GM19240 (cell line): ENCODE measurements around the gene GPR31.
"Not testable (repeated sequence)": the region's sequence is repeated elsewhere in the genome, so short reads cannot be mapped to it uniquely, and the experiment has no call there.

Source experiments
- DNase-seq: peaks from one replicate; pipeline ENCODE4 v3.0.0; 2011; ENCODE audit warnings: low spot score; ENCODE audit not compliant: insufficient read length

The GPR31 gene

DNA sequence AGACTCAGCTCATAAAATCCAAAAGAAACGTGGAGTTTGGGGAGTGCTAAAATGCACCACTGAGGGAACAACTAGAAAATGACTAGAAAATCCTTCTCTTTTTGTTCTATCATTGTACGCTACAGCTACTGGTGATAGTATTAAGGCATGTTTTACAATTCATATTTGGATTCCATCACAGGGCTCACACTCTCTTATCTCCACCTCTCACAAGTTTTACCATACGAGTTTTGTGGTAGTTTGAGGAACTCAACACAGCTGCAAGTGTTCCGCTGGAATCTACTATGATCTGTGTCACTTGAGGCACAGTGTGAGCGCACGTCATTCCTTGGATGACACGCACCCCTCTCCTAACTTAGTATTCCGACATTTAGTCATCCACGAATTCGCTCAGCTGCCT, 9.9 kb upstream of the GPR31 start:
- not testable (repeated sequence) for DNase-seq

DNA sequence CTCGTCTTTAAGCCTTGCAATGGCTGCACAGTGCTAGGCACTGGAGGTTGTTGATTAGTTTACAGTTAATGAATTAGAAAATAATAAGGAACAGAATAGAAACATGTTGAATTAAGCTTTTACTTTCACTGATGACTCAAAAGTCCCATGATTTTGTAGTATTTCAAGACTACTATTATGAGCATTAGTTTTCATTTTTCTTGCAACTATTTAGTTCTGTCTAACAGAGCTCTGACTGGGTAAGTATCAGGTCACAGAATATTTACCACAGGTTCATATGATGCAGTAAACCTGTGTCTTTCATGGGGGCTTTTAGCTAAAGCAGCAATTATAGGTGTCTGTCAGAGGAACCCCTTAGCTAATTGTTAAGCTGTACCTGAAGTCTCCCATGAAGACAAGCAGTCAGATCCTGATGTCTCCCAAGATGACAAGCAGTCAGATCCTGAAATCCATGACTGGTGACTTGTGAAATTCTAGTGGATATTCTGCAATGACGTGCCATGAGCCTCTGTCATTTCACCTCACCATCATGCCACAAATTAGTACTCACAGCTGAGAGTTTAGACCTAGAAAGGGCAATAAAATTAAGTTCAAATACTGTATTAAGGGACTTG, 8.2 kb upstream of the GPR31 start:
- DNase-seq = no peak

DNA sequence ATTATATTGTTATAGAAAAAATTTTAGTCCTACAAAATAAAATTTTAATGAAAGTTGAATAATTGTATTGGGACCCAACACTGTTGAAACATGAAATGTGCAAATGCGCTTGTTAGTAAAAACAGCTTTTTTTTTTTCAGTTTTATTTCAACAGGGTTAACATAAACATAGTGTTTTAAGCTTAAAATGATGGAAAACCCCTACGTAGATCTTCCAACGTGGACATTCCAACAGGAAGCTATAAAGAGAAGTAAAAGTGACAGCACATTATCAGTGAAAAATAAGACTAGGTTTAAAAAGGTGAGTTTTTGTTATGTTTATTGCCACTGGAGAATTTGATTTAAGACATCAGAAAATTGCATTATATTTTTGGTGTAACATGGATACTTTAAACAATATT, 6.5 kb upstream of the GPR31 start:
- no peak for DNase-seq

DNA sequence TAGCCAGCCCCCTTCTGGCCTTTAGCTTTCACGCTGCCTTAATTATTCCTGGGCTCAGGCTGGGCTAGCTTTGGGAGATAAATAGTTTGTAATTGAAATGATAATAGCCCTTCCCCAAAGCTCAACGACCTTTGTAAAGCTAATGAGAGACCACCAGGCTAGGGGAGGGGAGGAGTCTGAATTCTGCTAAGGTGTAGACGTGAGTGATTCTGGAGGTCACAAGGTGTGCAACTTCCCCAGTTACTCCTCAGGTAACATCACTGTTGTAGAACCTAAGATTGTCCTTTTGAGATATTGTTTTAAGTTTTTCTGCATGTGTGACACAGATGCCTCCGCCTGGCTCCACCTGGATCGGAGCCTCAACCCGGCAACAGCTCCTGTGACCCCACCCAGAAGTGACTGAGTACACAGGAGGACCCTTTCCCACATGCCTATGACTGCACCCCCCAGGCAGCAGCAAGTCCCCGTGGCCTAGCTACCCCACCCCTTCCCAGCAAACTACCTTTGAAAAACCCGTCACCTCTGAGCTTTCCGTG, 5.8 kb upstream of the GPR31 start:
- DNase-seq = no peak

DNA sequence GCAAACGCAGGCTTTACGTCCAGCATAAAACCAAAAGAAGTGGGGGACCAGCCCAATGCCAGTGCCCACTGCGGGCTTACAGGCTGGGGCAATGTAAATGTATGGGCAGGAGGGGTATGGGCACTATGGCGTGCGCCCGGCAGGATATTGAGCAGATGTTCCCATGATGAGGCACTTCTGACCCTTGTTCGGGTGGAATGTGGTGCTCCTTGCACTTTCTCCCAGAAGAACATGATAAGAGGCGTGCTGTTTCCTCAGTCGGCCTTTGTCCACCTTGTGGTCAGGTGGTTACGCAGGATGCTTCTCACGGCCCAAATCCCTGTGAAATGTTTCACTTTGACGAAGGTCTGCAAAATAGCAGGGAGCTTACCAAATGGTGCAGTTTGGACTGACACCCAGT, 4.8 kb upstream of the GPR31 start:
- DNase-seq = no peak

DNA sequence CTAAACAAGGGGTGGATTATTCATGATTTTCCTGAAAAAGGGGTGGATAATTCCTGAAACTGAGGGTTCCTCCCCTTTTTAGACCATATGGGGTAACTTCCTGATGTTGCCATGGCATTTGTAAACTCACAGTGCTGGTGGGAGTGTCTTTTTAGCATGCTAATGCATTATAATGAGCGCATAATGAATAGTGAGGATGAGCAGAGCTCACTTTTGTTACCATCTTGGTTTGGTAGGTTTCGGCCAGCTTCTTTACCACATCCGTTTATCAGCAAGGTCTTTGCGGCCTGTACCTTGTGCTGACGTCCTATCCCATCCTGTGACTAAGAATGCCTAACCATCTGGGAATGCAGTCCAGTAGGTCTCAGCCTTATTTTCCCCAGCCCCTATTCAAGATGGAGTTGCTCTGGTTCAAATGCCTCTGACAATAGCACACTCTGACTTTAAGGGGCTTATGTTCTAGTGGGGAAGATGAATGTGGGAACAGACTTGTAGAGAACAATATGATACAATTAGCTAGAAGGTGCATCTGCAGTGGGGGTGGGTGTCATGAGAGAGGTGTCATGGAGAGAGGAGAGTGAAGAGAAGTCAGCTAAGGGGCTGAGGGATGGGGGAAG, 4.2 kb upstream of the GPR31 start:
- DNase-seq = no peak

DNA sequence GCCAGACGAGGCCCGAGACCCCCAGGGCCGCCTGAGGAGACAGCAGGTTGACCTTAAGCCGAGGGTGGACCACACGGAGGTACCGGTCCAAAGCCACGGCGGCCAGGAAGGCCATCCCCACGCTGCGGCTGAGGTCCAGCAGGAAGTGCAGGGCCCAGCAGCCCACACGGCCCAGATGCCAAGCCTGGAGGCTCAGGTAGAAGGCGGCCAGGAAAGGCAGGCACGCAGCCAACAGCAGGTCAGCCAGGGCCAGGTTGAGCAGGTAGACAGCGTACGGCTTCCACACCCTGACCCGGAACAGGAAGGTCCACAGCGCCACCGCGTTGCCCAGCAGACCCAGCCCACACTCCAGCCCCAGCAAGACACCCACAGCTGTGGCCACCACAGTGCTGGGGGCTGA, 366 bp downstream of the GPR31 start:
- DNase-seq = no peak

DNA sequence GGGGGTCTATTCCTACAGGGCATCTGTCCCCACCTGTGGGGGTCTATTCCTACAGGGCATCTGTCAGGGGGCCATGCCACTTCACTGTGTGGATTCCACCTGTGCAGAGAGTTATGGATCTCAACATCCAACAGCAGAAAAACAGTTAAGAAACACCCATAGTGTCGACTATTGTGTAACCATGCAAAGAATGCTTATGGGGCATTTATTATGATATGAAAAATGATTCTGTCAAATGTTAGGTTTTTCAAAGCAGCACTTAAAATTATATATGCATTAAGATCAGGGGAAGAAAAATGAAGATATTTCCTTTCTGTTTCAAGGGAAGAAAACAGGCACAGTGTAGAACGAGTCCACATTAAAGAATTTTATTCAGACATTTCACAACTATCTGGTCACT, 2.9 kb downstream of the GPR31 start:
- no peak for DNase-seq

DNA sequence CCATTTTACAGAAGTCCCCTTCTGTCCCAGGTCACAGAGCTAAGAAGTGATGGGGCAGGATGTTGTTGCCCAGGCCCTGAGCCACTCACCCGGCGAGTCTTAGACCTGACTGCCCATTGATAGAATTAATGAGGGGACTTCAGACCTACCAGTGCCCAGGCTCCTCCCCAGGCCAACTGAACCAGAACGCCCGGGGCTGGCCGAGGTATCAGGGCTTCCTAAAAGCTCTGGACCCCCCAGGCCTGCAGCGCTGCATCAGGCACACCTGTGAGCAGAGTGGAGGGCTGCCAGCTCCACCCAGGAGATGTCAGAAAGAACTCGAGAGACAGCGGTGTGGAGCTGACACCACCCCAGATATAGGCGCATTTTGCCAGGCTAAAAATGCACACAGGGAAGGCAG, 3.5 kb downstream of the GPR31 start:
- DNase-seq = no peak

DNA sequence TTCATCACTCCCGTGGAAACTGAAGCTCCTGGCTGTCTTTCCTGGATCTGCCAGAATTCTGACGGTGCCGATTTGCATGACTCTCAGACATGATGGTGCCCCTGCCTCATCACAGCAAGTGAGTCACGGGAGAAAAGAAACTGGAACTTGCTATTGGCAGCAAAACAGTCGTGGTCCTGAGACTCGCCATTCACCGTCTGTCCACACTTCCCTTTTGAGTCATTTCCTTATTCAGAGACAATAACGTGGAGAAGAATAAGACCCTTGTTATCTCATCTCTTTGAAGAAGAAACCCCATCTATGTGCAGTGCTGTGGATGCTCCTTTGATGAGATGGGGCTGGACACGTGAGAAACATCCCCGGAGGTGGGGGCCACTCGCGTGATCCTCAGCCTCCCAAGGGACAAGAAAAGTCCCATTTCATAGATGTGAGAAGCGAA, 4.2 kb downstream of the GPR31 start:
- DNase-seq = peak; percentile 71

DNA sequence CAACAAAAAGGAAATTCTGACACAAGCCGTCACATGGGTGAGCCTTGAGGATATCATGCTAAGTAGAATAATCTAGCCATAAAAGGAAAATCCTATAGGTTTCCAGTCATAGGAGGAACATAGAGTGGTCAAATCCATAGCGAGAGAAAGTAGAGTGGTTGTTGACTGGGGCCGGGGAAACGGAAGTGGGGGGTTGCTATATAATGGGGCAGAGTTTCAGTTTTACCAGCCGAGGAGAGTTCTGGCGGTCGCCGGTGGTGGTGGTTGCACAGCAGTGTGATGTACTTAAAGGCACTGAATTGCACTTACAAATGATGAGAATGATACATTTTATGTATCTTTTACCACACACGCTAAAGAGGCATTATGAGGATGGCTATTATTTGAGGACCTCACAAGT, 4.9 kb downstream of the GPR31 start:
- no peak for DNase-seq

DNA sequence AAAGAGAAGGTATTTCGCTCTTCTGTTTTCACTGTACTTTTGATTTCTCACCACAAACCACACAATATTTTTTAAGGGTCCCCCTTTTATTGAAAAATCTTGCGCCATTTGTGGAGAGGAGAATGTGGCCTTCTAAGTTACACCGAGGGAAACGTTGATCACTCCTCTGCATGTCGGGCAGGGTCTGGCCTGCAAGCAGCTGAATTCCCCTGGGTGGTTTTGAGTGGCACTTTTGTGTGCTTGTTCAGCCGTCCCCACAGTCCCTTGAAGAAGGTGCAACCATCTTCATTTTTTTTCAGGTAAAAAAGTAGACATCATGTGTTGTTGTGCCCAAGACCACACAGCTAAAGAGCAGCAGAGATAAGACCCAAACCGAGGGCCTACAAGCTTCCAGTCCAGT, 6.1 kb downstream of the GPR31 start:
- no peak for DNase-seq

DNA sequence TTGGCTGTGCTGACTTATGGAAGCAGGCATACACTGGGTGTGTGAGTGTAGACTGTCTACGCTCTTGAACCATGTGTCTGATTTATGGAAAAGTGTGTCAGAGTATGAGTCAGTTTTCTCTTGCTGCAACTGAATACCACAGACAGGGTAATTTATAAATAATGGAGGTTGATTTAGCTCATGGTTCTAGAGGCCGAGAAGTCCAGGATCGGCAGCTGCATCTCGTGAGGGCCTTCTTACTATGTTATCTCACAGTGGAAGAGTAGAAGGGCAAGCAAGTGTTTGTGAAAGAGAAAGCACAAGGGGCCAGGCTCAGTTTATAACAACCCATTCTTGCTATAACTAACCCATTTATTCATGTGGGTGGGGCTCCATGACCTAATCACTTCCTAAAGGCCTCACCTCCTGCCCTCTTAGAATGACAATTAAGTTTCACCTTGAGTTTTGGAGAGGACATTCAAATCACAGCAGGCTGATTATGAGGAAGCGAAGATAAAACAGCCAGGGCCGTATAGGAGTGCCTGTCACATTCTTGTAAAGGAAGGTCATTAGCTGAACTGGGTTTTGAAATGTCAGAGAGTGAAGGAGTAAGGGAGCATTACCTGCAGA, 6.7 kb downstream of the GPR31 start:
- DNase-seq = peak; percentile 45

DNA sequence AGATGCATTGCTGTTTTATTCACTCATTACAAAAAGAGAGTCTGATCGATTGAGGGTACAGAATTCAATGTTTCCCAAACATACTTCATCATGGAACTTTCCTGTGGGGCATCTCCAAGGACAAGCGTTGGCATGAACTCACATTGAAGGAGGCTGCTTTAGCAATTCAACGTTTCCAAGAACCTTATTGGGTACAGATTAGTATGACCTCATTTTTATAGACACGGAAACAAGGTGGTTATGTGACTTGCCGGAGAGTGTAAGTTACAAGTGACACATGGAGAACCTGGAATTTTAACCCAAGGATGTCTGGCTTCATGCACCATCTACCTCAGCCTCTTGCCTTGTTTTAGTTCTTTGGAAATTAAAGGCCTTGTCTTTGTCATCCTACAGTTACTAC, 8.8 kb downstream of the GPR31 start:
- no peak for DNase-seq

DNA sequence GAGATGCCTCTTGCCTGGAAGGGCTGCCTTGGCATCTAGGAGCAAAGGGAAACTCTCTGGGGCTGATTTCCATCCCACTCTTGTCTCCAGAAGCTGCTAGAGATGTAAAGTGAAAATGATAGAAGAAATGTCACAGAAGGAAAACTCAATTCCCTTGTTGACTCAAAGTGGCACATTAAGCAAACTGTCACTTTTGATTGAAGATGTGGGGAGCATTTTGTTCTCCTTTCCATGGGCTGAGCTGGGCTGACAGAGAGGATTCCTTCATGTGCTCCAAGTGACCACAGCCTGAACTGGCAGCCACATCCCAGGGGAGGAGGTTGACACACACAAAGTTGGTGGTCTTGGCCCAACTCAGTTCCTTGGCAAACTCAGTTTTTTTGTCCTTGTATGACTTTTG, 9.8 kb downstream of the GPR31 start:
- DNase-seq = no peak

DNA sequence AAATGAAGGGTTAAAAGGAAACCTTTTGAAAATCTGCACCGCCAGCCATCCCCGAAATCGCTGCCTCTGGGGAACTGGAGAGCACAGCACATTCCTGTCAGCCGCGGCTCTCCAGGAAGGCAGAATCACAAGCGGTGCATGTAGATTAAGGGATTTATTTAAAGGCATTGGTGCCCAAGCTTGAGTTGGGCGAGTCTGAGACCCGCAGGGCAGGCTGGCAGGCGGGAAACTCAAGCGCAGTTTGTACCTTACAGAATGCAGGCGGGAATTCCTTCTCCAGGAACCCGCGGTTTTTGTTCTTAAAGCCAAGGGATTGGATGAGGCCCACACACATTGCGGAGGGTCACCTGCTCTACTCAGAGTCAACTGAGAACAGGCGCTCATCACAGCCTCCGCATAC, 10.8 kb downstream of the GPR31 start:
- no peak for DNase-seq

DNA sequence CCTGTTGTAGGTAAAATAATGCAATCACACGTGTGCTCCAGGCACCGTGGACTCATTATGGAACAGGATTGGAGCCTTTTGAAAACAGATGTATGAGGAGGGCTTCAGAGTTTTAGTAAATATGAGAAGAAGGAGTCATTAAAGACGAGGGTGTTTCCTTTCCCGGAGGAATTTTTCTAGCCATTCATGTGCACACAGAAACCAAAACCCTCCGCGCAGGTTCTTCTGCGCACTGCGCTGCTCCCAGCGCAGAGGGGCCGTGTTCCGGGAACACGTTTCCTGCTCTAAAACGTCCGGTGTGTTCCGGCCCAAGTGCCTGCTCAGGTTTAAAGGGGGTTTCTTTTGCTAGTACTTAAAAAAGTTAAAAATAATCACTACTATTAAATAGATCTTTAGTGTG, 11.6 kb downstream of the GPR31 start:
- no peak for DNase-seq

DNA sequence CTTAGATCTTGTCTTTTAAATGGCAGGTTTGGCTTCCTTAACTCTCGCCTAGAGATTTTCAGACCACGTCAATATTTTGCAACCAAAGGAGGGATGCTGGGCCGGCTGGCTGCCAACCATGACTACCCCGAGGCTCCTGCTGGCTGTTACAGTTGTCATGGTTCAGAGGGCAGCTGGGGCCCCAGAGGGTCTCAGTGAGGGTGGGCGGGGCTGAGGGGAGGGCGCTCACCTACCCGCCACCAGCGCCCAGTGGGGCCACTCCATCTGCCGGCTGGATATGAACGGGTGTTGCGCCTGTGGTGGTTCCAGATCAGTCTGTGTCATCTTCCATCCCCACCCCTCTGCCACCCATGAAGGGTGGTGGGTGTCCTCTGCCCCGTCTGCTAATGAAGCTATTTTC, 12.3 kb downstream of the GPR31 start:
- no peak for DNase-seq

DNA sequence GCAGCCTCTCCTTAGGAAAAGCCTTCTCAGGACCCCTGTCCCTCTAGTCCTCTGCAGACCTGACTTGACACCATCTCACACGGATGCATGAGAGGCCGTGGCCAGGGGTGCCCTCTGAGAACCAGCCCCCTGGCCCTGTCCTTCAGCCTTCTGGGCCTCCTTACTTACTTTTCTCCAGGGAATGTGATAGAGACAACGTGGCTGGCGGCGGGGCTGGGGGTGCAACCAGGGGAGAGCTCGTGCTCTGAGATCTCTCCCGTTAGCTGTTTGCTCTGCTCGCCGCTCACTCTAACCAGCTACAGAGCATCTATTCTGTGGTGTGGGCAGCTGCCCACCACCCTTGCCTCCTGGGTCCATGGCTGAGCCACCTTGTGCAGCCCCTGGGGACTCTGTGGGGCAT, 14.7 kb downstream of the GPR31 start:
- DNase-seq = no peak

DNA sequence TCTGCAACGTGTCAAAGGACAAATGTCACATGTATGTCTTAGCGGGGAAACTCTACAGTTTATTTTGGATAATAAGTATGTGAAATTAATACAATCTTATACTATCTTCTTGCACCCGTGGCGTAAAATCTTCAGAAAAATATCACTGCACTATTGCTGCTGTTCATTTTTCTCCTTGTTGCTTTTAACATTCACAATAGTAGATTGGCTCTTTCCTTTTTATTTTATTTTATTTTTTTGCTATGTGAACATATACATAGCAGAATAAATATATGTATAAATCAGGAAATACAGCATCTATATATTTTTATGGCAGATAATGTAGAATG, 15.4 kb downstream of the GPR31 start:
- no peak for DNase-seq

DNA sequence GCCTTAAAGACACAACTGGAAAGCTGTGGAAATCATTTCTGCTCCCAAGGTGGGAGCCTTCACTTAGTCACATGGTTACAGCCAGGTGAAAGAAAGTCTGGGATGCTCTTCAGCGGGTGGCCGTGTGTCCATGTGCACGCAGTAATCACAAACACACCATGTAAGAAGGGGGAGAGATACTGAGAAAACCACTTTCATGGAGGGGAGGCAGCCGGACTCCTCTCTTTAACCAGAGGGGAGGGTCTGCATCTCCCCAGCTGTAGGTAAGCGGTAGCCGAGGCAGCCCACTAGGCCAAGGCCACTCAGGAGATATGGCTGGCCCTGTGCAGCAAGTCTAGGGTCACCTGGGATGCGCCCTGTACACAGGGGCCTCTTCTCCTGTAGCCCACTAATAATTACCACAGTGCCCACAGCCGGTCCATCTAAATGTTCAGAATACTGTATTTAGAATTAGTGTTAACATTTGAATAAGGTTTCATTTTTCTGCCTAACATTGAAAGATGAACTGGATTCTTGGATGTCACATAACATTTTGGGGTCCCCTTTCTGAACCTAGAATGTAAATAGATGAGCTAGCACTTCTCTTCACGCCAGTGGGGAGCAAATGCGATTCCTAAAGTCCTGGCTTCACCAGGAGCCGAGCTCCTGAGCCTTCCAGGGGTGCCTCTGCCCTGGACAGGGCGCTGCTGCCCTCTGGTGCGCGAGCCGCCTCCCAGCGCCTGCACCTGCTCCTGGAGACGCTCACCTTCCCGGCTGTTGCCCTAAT, 15.9 kb downstream of the GPR31 start:
- peak; percentile 54 for DNase-seq
